GM21447 (cell line): Measurements from ENCODE around the gene SOX10.

Experiments
- ATAC-seq: cut with Tn5 transposase; IDR thresholded peaks from one replicate; pipeline ENCODE4 v1.9.1; 2021; ENCODE audit not compliant: unreplicated experiment

Gene SOX10

GRCh38 chr22:38016182-38017151, 32.1 kb upstream of the SOX10 start:
- ATAC-seq: no peak

GRCh38 chr22:38014083-38014482, 29.7 kb upstream of the SOX10 start:
- no peak for ATAC-seq

GRCh38 chr22:38012604-38013072, 28.3 kb upstream of the SOX10 start:
- ATAC-seq: no peak

GRCh38 chr22:38009000-38009806, 24.8 kb upstream of the SOX10 start:
- ATAC-seq: no peak

GRCh38 chr22:38007330-38007902, 23.1 kb upstream of the SOX10 start:
- no peak for ATAC-seq

- ATAC-seq: no peak
Observed at GRCh38 chr22:38006906-38007305, 22.6 kb upstream of the SOX10 start.

- no peak for ATAC-seq
Observed at GRCh38 chr22:38005943-38006342, 21.6 kb upstream of the SOX10 start.

- ATAC-seq: no peak
Observed at GRCh38 chr22:37999640-38000272, 15.4 kb upstream of the SOX10 start.

GRCh38 chr22:37999236-37999635, 14.9 kb upstream of the SOX10 start:
- no peak for ATAC-seq

GRCh38 chr22:37998543-37998942, 14.2 kb upstream of the SOX10 start:
- ATAC-seq: no peak

GRCh38 chr22:37996515-37997246, 12.3 kb upstream of the SOX10 start:
- ATAC-seq: no peak

GRCh38 chr22:37996079-37996478, 11.7 kb upstream of the SOX10 start:
- no peak for ATAC-seq

GRCh38 chr22:37995460-37995859, 11.1 kb upstream of the SOX10 start:
- ATAC-seq: no peak

- ATAC-seq: no peak
Observed at GRCh38 chr22:37994982-37995381, 10.6 kb upstream of the SOX10 start.

GRCh38 chr22:37994049-37994448, 9.7 kb upstream of the SOX10 start:
- no peak for ATAC-seq

GRCh38 chr22:37991731-37992442, 7.5 kb upstream of the SOX10 start:
- no peak for ATAC-seq

- ATAC-seq: no peak
Observed at GRCh38 chr22:37990862-37991261, 6.5 kb upstream of the SOX10 start.

- ATAC-seq: no peak
Observed at GRCh38 chr22:37990301-37990700, 5.9 kb upstream of the SOX10 start.

- no peak for ATAC-seq
Observed at GRCh38 chr22:37989146-37990045, 5.0 kb upstream of the SOX10 start.
